HepG2 (cell line): ENCODE measurements around the gene IQSEC1. TPM values are rescaled to one million over a fixed set of nuclear protein-coding genes. Genes with fewer than 3 reads are reported as not detected.
A peak's percentile ranks its signal among the peaks of the same experiment; 100 is the strongest.

ENCODE experiments used
- ASH2L ChIP-seq: fragments of 300-600, 200-600 bp; sonication (generic); IDR thresholded peaks from 2 replicates; pipeline ENCODE4 v1.7.0; 2017; ENCODE audit warnings: low read depth, mild to moderate bottlenecking, moderate library complexity, mixed read lengths, low read length; ENCODE audit not compliant: insufficient read length
- PAX8 ChIP-seq: sonication (generic); formaldehyde crosslinking; IDR thresholded peaks from 2 replicates; pipeline ENCODE4 v1.8.0; 2022; ENCODE audit warnings: mild to moderate bottlenecking, missing genetic modification reagents, borderline replicate concordance
- RFXAP ChIP-seq: sonication (generic); formaldehyde crosslinking; IDR thresholded peaks from 2 replicates; pipeline ENCODE4 v1.4.0; 2020; ENCODE audit warnings: missing genetic modification reagents, borderline replicate concordance
- SAP130 ChIP-seq: IDR thresholded peaks from 2 replicates; pipeline ENCODE4 v1.6.1; 2016; ENCODE audit warnings: low read depth
- ZBTB7B ChIP-seq: sonication (generic); formaldehyde crosslinking; IDR thresholded peaks from 2 replicates; pipeline ENCODE4 v1.4.0; 2020; ENCODE audit warnings: missing genetic modification reagents
- ZNF263 ChIP-seq: sonication (generic); formaldehyde crosslinking; IDR thresholded peaks from 2 replicates; pipeline ENCODE4 v1.4.0; 2020; ENCODE audit warnings: missing genetic modification reagents
- ZNF441 ChIP-seq: sonication (generic); formaldehyde crosslinking; IDR thresholded peaks from 2 replicates; pipeline ENCODE4 v1.7.0; 2021; ENCODE audit warnings: missing genetic modification reagents, borderline replicate concordance
- ZNF558 ChIP-seq: sonication (generic); formaldehyde crosslinking; IDR thresholded peaks from 2 replicates; pipeline ENCODE4 v1.9.0; 2022; ENCODE audit warnings: mild to moderate bottlenecking, missing genetic modification reagents, borderline replicate concordance
- ZNF713 ChIP-seq: sonication (generic); formaldehyde crosslinking; IDR thresholded peaks from 2 replicates; pipeline ENCODE4 v1.4.0; 2020; ENCODE audit warnings: mild to moderate bottlenecking, missing genetic modification reagents
- ZNF850 ChIP-seq: sonication (generic); formaldehyde crosslinking; conservative IDR thresholded peaks from 2 replicates; pipeline ENCODE4 v1.9.0; 2021; ENCODE audit warnings: mild to moderate bottlenecking, missing genetic modification reagents
- polyA plus RNA-seq, 8 experiments: library from polyadenylated mRNA; depleted of rRNA in 3 of 8; stranded (reverse) in 7 of 8; unstranded in 1 of 8; fragments of >200 nt; fragmentation: Illumina TruSeq in 4 of 8; extraction: Trizol in 4 of 8; gene quantifications; 2 replicates each; pipeline versions ENCODE4 v1.2.1 to v1.2.3, GENCODE V29; 2011 to 2016; ENCODE audit warnings: low read depth in 4 of 8, missing spikeins in 1 of 8, mixed read lengths in 1 of 8; ENCODE audit not compliant: insufficient read depth in 1 of 8
- total RNA-seq, 5 experiments: library from RNA; depleted of rRNA; stranded (reverse); fragments of >200 nt; fragmentation: Illumina TruSeq; extraction: Trizol; gene quantifications; 2 replicates each; pipeline ENCODE4 v1.2.3, GENCODE V29; 2016; ENCODE audit warnings: low read depth in 1 of 5
- TF ChIP-seq, protein P1 (sequence below): sonication (generic); formaldehyde crosslinking; IDR thresholded peaks from 2 replicates; pipeline ENCODE4 v1.4.0; 2020; ENCODE audit warnings: mild to moderate bottlenecking, missing genetic modification reagents
- TF ChIP-seq, protein P2 (sequence below): sonication (generic); formaldehyde crosslinking; IDR thresholded peaks from 2 replicates; pipeline ENCODE4 v1.4.0; 2020; ENCODE audit warnings: missing genetic modification reagents, low read depth, mild to moderate bottlenecking, borderline replicate concordance
- TF ChIP-seq, protein P3 (sequence below), 2 experiments: sonication (generic) in 1 of 2; formaldehyde crosslinking in 1 of 2; IDR thresholded peaks; 2 replicates each; pipeline versions ENCODE4 v1.4.0 to v1.6.1; 2018 to 2020; ENCODE audit warnings: missing genetic modification reagents in 2 of 2, borderline replicate concordance in 1 of 2, low read depth in 1 of 2, mild to moderate bottlenecking in 1 of 2, missing biosample characterization in 1 of 2
- TF ChIP-seq, protein P4 (sequence below): sonication (generic); formaldehyde crosslinking; IDR thresholded peaks from 2 replicates; pipeline ENCODE4 v1.5.0; 2020; ENCODE audit warnings: mild to moderate bottlenecking, missing genetic modification reagents, moderate library complexity
- TF ChIP-seq, protein P5 (sequence below): sonication (generic); formaldehyde crosslinking; IDR thresholded peaks from 2 replicates; pipeline ENCODE4 v1.5.0; 2020; ENCODE audit warnings: missing genetic modification reagents

Gene IQSEC1
- total and polyA plus RNA-seq, 2 of the 13 experiments (the other 11 are each of a cell fraction or from before 2014, with no cell fraction given): 17.4 to 20.2 TPM

DNA sequence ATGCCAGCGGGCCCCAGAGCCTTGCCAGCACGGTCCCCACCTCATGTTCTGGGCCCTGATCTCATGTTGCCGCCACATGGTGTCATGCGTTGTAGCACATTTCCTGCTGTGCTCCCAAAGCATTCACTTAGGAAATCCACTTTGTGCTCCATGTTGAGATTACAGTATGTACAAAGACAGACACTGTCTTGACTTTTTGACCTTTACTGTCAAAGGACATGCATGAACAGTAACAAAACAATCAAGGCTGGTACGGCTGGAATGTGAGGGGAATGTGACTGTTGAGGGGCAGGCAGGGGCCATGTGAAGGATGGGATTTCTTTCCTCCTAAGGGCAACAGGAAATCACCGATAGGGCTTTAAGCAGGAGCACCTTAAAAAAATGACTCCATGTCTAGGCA, 178.6 kb downstream of the IQSEC1 start (continued):
- TF ChIP-seq, protein P1, sequence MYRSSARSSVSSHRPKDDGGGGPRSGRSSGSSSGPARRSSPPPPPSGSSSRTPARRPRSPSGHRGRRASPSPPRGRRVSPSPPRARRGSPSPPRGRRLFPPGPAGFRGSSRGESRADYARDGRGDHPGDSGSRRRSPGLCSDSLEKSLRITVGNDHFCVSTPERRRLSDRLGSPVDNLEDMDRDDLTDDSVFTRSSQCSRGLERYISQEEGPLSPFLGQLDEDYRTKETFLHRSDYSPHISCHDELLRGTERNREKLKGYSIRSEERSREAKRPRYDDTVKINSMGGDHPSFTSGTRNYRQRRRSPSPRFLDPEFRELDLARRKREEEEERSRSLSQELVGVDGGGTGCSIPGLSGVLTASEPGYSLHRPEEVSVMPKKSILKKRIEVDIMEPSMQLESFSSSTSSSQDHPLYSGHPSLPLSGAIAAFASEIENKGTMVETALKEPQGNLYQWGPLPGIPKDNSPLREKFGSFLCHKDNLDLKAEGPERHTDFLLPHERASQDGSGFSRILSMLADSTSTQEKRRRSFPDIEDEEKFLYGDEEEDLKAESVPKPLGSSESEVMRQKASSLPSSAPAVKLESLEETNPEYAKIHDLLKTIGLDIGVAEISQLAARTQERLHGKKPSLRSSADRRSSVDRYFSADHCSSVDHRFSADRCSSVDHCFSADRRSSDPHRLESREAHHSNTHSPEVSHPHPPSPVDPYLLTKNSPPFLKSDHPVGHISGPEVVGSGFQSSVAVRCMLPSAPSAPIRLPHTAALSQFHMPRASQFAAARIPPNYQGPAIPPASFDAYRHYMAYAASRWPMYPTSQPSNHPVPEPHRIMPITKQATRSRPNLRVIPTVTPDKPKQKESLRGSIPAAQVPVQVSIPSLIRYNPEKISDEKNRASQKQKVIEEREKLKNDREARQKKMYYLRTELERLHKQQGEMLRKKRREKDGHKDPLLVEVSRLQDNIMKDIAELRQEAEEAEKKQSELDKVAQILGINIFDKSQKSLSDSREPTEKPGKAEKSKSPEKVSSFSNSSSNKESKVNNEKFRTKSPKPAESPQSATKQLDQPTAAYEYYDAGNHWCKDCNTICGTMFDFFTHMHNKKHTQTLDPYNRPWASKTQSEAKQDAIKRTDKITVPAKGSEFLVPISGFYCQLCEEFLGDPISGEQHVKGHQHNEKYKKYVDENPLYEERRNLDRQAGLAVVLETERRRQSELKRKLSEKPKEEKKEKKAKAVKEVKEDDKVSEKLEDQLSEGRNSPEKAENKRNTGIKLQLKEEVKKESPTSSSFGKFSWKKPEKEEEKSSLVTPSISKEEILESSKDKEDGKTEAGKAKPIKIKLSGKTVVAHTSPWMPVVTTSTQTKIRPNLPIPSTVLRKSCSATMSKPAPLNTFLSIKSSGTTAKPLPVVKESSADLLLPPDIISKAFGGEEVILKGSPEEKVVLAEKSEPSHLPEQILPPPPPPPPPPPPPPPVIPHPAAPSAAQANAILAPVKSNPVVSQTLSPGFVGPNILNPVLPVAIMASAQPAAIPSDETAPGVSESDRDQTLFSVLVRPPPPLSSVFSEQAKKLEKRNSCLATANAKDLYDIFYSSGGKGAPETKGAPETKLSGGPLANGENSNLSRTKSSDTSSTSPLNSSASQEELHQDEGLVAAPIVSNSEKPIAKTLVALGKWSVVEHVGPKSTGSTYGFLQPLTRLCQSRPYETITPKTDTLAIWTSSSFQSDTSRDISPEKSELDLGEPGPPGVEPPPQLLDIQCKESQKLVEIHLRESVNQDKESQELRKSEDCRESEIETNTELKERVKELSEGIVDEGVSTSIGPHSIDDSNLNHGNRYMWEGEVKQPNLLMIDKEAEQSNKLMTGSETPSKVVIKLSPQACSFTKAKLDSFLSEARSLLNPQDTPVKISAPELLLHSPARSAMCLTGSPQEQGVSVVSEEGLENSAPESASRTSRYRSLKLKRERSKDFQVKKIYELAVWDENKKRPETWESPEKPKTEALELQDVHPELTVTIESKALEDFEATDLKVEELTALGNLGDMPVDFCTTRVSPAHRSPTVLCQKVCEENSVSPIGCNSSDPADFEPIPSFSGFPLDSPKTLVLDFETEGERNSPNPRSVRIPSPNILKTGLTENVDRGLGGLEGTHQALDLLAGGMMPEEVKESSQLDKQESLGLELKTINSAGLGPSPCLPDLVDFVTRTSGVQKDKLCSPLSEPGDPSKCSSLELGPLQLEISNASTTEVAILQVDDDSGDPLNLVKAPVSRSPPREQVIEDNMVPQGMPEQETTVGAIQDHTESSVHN: 0 out of 2 replicates have a peak, but pooled peaks have one; percentile 35
- peak; percentile 36; the same call in 1 of the 2 replicates for TF ChIP-seq SAP130 (CRISPR knock-in tag)
- peak; percentile 85 for TF ChIP-seq ZNF263 (CRISPR knock-in tag)
- TF ChIP-seq, protein P2, sequence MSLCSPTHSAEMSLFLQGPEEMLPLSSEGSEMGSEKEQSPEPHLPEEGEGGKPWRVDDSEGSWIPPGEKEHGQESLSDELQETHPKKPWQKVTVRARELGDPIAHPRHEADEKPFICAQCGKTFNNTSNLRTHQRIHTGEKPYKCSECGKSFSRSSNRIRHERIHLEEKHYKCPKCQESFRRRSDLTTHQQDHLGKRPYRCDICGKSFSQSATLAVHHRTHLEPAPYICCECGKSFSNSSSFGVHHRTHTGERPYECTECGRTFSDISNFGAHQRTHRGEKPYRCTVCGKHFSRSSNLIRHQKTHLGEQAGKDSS (CRISPR knock-in tag): no peak
- TF ChIP-seq ZNF441 (CRISPR knock-in tag): no peak
- TF ChIP-seq RFXAP (CRISPR knock-in tag): no peak
- TF ChIP-seq PAX8: no peak
- no peak for TF ChIP-seq ZNF850
- TF ChIP-seq ZNF713 (CRISPR knock-in tag): no peak
- TF ChIP-seq, protein P3, sequence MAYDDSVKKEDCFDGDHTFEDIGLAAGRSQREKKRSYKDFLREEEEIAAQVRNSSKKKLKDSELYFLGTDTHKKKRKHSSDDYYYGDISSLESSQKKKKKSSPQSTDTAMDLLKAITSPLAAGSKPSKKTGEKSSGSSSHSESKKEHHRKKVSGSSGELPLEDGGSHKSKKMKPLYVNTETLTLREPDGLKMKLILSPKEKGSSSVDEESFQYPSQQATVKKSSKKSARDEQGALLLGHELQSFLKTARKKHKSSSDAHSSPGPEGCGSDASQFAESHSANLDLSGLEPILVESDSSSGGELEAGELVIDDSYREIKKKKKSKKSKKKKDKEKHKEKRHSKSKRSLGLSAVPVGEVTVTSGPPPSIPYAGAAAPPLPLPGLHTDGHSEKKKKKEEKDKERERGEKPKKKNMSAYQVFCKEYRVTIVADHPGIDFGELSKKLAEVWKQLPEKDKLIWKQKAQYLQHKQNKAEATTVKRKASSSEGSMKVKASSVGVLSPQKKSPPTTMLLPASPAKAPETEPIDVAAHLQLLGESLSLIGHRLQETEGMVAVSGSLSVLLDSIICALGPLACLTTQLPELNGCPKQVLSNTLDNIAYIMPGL (CRISPR knock-in tag; IDR thresholded peaks at IDR 0.05; ENCODE audit: borderline replicate concordance in 1 of 2, low read depth in 1 of 2): no peak
- no peak for TF ChIP-seq ZBTB7B (CRISPR knock-in tag)
- TF ChIP-seq, protein P4, sequence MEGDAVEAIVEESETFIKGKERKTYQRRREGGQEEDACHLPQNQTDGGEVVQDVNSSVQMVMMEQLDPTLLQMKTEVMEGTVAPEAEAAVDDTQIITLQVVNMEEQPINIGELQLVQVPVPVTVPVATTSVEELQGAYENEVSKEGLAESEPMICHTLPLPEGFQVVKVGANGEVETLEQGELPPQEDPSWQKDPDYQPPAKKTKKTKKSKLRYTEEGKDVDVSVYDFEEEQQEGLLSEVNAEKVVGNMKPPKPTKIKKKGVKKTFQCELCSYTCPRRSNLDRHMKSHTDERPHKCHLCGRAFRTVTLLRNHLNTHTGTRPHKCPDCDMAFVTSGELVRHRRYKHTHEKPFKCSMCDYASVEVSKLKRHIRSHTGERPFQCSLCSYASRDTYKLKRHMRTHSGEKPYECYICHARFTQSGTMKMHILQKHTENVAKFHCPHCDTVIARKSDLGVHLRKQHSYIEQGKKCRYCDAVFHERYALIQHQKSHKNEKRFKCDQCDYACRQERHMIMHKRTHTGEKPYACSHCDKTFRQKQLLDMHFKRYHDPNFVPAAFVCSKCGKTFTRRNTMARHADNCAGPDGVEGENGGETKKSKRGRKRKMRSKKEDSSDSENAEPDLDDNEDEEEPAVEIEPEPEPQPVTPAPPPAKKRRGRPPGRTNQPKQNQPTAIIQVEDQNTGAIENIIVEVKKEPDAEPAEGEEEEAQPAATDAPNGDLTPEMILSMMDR (CRISPR knock-in tag): no peak
- TF ChIP-seq, protein P5, sequence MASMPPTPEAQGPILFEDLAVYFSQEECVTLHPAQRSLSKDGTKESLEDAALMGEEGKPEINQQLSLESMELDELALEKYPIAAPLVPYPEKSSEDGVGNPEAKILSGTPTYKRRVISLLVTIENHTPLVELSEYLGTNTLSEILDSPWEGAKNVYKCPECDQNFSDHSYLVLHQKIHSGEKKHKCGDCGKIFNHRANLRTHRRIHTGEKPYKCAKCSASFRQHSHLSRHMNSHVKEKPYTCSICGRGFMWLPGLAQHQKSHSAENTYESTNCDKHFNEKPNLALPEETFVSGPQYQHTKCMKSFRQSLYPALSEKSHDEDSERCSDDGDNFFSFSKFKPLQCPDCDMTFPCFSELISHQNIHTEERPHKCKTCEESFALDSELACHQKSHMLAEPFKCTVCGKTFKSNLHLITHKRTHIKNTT (CRISPR knock-in tag): no peak
- TF ChIP-seq ZNF558 (CRISPR knock-in tag): no peak
- TF ChIP-seq ASH2L: no peak
- TF ChIP-seq, all 625 proteins: peak for 27
